ENCODE measurements around the gene PNPLA5.
"Not testable (repeated sequence)": the region's sequence is repeated elsewhere in the genome, so short reads cannot be mapped to it uniquely, and the experiment has no call there.

PNPLA5 gene

GRCh38 chr22:43881091-43882061, 10.4 kb downstream of the PNPLA5 start:
- DNase-seq (ENCODE audit: low read depth) = no peak

GRCh38 chr22:43880541-43880991, 11.2 kb downstream of the PNPLA5 start:
- DNase-seq (ENCODE audit: low read depth) = no peak

- DNase-seq (ENCODE audit: low read depth) = no peak
These were observed 11.8 kb downstream of the PNPLA5 start for GRCh38 chr22:43879901-43880540.

- DNase-seq (ENCODE audit: low read depth) = no peak
These were observed 12.8 kb downstream of the PNPLA5 start for GRCh38 chr22:43878831-43879550.

GRCh38 chr22:43878079-43878795, 13.6 kb downstream of the PNPLA5 start:
- no peak for DNase-seq (ENCODE audit: low read depth)

GRCh38 chr22:43876866-43877509, 14.8 kb downstream of the PNPLA5 start:
- no peak for DNase-seq (ENCODE audit: low read depth)

GRCh38 chr22:43869799-43870198, 22.0 kb downstream of the PNPLA5 start:
- DNase-seq (ENCODE audit: low read depth) = no peak

- not testable (repeated sequence) for DNase-seq (ENCODE audit: low read depth)
These were observed 22.8 kb downstream of the PNPLA5 start for GRCh38 chr22:43869001-43869400.

- DNase-seq (ENCODE audit: low read depth) = no peak
These were observed 23.8 kb downstream of the PNPLA5 start for GRCh38 chr22:43867839-43868635.

GRCh38 chr22:43862882-43863202, 29.0 kb downstream of the PNPLA5 start:
- no peak for DNase-seq (ENCODE audit: low read depth)

GRCh38 chr22:43862074-43862881, 29.5 kb downstream of the PNPLA5 start, which contains the start of gene SULT4A1:
SULT4A1 (minus strand) TSS chr22:43862513; CDS start chr22:43862382, 131 bp downstream.
- no peak for DNase-seq (ENCODE audit: low read depth)

- DNase-seq (ENCODE audit: low read depth) = no peak
These were observed 30.3 kb downstream of the PNPLA5 start for GRCh38 chr22:43861529-43861928.

GRCh38 chr22:43860831-43861230, 31.0 kb downstream of the PNPLA5 start:
- no peak for DNase-seq (ENCODE audit: low read depth)

- no peak for DNase-seq (ENCODE audit: low read depth)
These were observed 31.7 kb downstream of the PNPLA5 start for GRCh38 chr22:43860126-43860525.

GRCh38 chr22:43859621-43860020, 32.2 kb downstream of the PNPLA5 start:
- no peak for DNase-seq (ENCODE audit: low read depth)

- DNase-seq (ENCODE audit: low read depth) = no peak
These were observed 32.6 kb downstream of the PNPLA5 start for GRCh38 chr22:43859176-43859575.

- DNase-seq (ENCODE audit: low read depth) = no peak
These were observed 33.5 kb downstream of the PNPLA5 start for GRCh38 chr22:43858156-43858895.

GRCh38 chr22:43857367-43857766, 34.4 kb downstream of the PNPLA5 start:
- no peak for DNase-seq (ENCODE audit: low read depth)

- DNase-seq (ENCODE audit: low read depth) = no peak
These were observed 36.4 kb downstream of the PNPLA5 start for GRCh38 chr22:43855431-43855830.
